Adrenal gland (tissue), 5 donors: ENCODE measurements around the gene ZNRF3.

Experiments used
- CTCF ChIP-seq, 6 experiments: fragments of 450-650 bp in 4 of 6; fragments of 200-600 bp in 2 of 6; sonication (generic) in 1 of 6; IDR thresholded peaks; 1 replicate in 5 of 6; 2 replicates in 1 of 6; pipeline versions ENCODE4 v1.5.1 to v1.8.0; 2016 to 2021; ENCODE audit warnings: antibody characterized with exemption in 6 of 6, mild to moderate bottlenecking in 2 of 6, moderate library complexity in 1 of 6
- POLR2A ChIP-seq, 2 donors: fragments of 450-650 bp; IDR thresholded peaks; one replicate each; pipeline ENCODE4 v1.6.1; 2017; ENCODE audit warnings: antibody characterized with exemption in 2 of 2, mild to moderate bottlenecking in 2 of 2, moderate library complexity in 1 of 2
- donor health status: DM: no; HTN: no; CAD: no.

DNA sequence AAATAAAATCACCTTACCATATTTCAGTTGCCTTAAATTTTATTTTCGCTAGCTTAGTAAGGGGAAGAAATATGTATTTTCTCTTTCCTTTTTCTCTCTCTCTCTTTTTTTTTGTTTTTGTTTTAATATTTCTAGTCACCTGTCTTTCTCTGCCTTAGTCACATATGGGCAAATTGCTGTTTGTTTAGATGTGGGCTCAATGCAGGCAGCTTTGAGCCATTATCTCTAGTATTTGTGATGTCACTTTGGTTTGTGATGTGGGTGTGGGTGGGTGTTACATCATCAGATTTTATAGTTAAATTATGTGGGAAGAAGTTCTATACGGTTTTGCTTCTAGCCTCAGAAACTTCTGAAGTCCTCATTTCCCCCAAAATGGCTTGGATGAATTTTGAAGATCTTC is 178.4 kb downstream of the ZNRF3 start, which contains the start of gene C22orf31:
- TF ChIP-seq CTCF (IDR thresholded peaks at IDR 0.05) (no peak), POLR2A (IDR thresholded peaks at IDR 0.05) (no peak)
